Kidney (tissue), 14 donors: Measurements from ENCODE around the gene B4GALT2. TPM values are rescaled to one million over a fixed set of nuclear protein-coding genes. Genes with fewer than 3 reads are reported as not detected.

ENCODE experiments used
- DNase-seq, 5 donors: peaks; one replicate each; pipeline ENCODE4 v3.0.0-alpha.2; 2013 to 2020
- FAIRE-seq: peaks from 2 replicates; lab custom pipeline; 2012; peaks lifted over from hg19 to GRCh38; lab: Jason Lieb, UNC
- H3K27ac ChIP-seq, 2 donors: one replicate each; pipeline ENCODE4 v1.7.0; 2013; ENCODE audit warnings: low read depth in 2 of 2, low read length in 2 of 2, inconsistent platforms in 1 of 2
- H3K27me3 ChIP-seq: one replicate; pipeline ENCODE4 v1.7.1; 2013; ENCODE audit warnings: low read length, inconsistent platforms; ENCODE audit not compliant: control insufficient read depth, insufficient read depth
- H3K36me3 ChIP-seq, 3 donors: one replicate each; pipeline versions ENCODE4 v1.7.0 to v1.7.1; 2013; ENCODE audit warnings: low read length in 3 of 3, control low read depth in 1 of 3, inconsistent platforms in 1 of 3; ENCODE audit not compliant: insufficient read depth in 3 of 3, control insufficient read depth in 2 of 3
- H3K4me1 ChIP-seq, 3 donors: one replicate each; pipeline versions ENCODE4 v1.7.0 to v1.7.1; 2013; ENCODE audit warnings: low read length in 3 of 3, inconsistent platforms in 1 of 3, low read depth in 1 of 3; ENCODE audit not compliant: control insufficient read depth in 2 of 3, insufficient read depth in 2 of 3
- H3K4me3 ChIP-seq, 3 donors: one replicate each; pipeline versions ENCODE4 v1.7.0 to v1.8.1; 2013; ENCODE audit warnings: low read length in 3 of 3, control low read depth in 1 of 3, inconsistent platforms in 1 of 3
- H3K9ac ChIP-seq, 3 donors: one replicate each; pipeline versions ENCODE4 v1.7.0 to v1.7.1; 2013; ENCODE audit warnings: low read length in 3 of 3, control low read depth in 1 of 3, inconsistent platforms in 1 of 3
- H3K9me3 ChIP-seq, 3 donors: one replicate each; pipeline versions ENCODE4 v1.7.0 to v1.7.1; 2013; ENCODE audit warnings: low read length in 3 of 3, control low read depth in 1 of 3, inconsistent platforms in 1 of 3; ENCODE audit not compliant: control insufficient read depth in 2 of 3, insufficient read depth in 1 of 3
- intact Hi-C: fragments of 100-400 bp; cut with DNase I; formaldehyde crosslinking; loops from one replicate; pipeline ENCODE4 v1.11.1; 2022
- polyA plus RNA-seq: library from polyadenylated mRNA; stranded (reverse); fragments of 350-450 nt; fragmentation: Illumina TruSeq; extraction: RNeasy Lipid Tissue Mini Kit (QIAGEN cat#74804); gene quantifications from one replicate; pipeline ENCODE4 v1.2.3, GENCODE V29; 2014; ENCODE audit warnings: low read depth, low replicate concordance; ENCODE audit not compliant: insufficient read depth
- total RNA-seq: library from RNA; stranded (reverse); fragmentation: NEBNext Ultra II Directional; extraction: Animal tissue kit (Norgen Biotek cat#: 25700); gene quantifications from one replicate; pipeline ENCODE4 v1.2.1, GENCODE V29; 2021
- TF ChIP-seq, protein P1 (sequence below): IDR thresholded peaks from 3 replicates; pipeline ENCODE4 v1.5.1; 2012; ENCODE audit warnings: mild to moderate bottlenecking, moderate library complexity, borderline replicate concordance; ENCODE audit not compliant: insufficient read depth; ENCODE audit errors: extremely low read depth
- donor health status: control.
- donor health status: control.
- donor health status: control.
- donor health status: control.
- donor health status: control.
- donor health status: DM: yes; HTN: yes; CAD: no.
- donor health status: Normal renal cell carcinoma (clear cell type).

The B4GALT2 gene
- total and polyA plus RNA-seq, 2 donors from 2014 or later = 25.1 to 32.5 TPM

DNA sequence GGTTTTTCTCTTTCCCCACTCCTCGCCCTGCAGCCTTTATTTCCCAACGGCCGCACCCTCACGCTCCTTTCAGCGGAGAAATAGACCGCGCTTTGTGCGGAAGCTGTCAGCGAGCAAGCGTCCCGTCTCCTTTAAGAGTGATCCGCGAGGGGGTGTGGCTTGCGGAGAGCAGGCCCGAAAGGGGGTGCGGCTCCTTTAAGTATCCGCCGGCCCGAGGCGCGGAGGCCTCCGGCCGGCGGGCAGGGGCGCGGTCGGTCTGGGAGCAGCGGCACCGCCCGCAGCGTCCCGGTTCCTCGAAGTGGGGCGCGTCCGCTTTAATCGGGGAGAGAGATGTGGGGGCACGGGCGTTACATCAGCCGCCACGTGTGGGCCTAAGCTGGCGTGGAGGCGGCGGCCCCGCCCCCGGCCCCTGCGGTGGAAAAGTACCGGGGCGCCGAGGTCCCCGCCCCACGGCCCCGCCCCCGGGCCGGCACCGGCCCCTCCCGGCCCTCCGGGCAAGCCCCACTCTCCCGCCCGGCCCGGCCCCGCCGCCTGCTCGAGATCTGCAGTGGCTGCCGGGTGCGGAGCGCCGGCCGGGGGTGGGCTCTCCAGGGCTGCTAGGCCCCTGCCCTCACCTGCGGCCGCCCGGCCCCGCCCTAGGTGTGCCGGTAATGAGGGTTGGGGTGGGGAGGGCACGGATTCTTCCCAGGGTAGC lies 51.0 kb downstream of the B4GALT2 start:
- no peak for FAIRE-seq
- DNase-seq = peak; percentile 86 to 95 (median 93)
- Histone ChIP-seq H3K4me1 (peaks cover 0 to 18% (median 16%) of the 10 kb centered on the region in 3 donors), H3K27me3 (no peaks in the 10 kb centered on the region), H3K9ac (peak overlapping the region; percentile 47 to 84 (median 74)), H3K36me3 (no peaks in the 10 kb centered on the region), H3K9me3 (no peaks in the 10 kb centered on the region), H3K4me3 (peak overlapping the region; percentile 75 to 87 (median 78)), H3K27ac (peak overlapping the region; percentile 71 to 79)
- TF ChIP-seq, protein P1, sequence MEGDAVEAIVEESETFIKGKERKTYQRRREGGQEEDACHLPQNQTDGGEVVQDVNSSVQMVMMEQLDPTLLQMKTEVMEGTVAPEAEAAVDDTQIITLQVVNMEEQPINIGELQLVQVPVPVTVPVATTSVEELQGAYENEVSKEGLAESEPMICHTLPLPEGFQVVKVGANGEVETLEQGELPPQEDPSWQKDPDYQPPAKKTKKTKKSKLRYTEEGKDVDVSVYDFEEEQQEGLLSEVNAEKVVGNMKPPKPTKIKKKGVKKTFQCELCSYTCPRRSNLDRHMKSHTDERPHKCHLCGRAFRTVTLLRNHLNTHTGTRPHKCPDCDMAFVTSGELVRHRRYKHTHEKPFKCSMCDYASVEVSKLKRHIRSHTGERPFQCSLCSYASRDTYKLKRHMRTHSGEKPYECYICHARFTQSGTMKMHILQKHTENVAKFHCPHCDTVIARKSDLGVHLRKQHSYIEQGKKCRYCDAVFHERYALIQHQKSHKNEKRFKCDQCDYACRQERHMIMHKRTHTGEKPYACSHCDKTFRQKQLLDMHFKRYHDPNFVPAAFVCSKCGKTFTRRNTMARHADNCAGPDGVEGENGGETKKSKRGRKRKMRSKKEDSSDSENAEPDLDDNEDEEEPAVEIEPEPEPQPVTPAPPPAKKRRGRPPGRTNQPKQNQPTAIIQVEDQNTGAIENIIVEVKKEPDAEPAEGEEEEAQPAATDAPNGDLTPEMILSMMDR = no peak
- intact Hi-C loops = no loop called here

DNA sequence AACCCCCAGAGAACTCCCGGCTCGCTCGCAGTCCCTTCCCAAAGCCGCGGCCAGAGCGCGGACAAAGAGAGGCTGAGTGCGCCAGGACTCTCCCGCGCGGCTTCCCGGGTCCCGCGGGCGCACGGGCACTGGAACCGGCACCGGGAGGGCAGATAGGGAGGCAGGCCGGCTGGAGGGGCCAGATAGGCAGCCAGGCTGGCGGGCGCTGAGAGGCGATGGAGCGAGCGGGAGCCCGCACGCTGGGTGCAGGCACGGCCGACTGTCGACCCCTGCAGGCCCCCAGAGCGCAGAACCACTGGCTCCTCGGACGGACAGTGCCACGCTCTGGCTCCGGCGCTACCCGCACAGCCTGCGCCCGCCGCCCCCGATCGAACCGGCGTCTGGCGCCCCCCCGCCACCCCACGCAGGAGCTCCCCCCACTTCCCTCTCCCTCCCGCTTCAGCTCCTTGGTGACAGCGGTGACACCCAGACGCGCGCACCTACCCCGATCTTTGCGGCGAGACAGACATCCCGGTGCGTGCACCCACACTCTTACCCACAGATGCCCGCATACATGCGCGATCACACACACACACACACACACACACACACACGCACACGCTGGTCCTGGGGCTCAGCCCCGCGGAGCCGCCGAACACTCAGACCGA lies 51.7 kb downstream of the B4GALT2 start:
- DNase-seq (peak in 4 of 5 donors; percentile 69 to 80 (median 72)), FAIRE-seq (no peak)
- Histone ChIP-seq H3K9ac (peak overlapping the region in 2 of 3 donors; percentile 30 to 40), H3K27me3 (no peaks in the 10 kb centered on the region), H3K9me3 (no peaks in the 10 kb centered on the region), H3K27ac (peak overlapping the region; percentile 43 to 79), H3K4me3 (peak overlapping the region; percentile 51 to 69 (median 61)), H3K4me1 (peaks cover 0 to 20% (median 18%) of the 10 kb centered on the region in 3 donors), H3K36me3 (no peaks in the 10 kb centered on the region)
- TF ChIP-seq, protein P1 = no peak
- intact Hi-C loops = no loop called here

DNA sequence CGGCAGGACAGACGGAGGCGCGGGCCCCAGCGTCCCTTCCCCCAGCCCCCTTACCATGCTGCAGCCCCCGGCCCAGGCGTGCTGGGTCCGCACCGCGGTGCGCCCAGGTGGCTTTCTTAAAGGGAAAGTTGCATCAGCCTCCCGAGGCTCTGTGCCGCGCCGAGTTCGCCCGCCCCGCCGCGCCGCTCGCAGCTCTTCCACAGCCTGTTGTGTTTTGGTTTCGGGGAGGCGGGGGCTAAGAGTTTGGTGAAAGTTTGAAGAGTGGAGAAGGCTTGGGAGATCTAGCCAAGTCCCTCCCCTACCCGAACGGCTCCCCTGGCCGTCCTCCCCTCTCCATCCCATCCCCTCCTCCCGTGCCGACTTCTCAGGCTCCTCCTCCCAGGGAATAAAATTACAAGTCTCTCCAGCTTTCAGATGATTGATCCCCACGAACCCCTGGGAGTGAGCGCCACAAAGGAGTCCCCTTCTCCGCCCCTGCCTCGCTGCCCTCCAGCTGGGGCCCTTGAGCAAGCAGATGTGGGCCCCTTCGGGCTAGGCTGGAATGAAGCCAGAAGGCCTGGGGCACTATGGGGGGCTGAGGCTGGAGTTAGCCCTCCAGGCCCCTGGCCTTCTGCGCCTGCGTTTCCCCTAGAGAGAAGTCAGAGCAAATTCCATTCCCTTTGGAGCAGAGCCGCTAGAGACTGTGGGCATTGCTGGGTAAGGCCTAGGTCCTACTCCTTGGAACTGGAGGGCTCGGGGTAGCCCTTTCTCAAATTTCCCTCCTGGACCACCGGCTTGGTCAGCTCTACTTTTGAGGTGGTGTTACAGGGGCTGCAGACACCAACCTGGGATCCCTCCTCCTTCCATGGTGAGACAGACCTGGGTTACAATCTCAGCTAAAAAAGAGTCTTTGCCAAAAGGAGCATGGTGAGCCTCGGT lies 52.5 kb downstream of the B4GALT2 start, which contains the start of gene SLC6A9:
Gene SLC6A9 (minus strand): TSS at position 211 of the 918 bp plus-strand sequence. CDS start 7,185 bp downstream, outside the sequence.
- TF ChIP-seq, protein P1 = no peak
- FAIRE-seq (no peak), DNase-seq (peak; percentile 79 to 92 (median 83))
- peak within 1 kb of the TSS; percentile 43 to 79 for H3K27ac ChIP-seq
- no peaks in the 10 kb centered on the region for H3K27me3 ChIP-seq
- no peaks in the 10 kb centered on the region for H3K9me3 ChIP-seq
- peaks cover 0 to 26% (median 25%) of the 10 kb centered on the region in 3 donors for H3K4me1 ChIP-seq
- H3K4me3 ChIP-seq = peak within 1 kb of the TSS; percentile 51 to 69 (median 61)
- H3K36me3 ChIP-seq = no peaks in the 10 kb centered on the region
- H3K9ac ChIP-seq = peak within 1 kb of the TSS in 2 of 3 donors; percentile 30 to 40
- intact Hi-C loops = no loop called here
